GM19324 (cell line): ENCODE data around the gene PANX2.

Source experiments
- ATAC-seq: cut with Tn5 transposase; IDR thresholded peaks from one replicate; pipeline ENCODE4 v1.9.1; 2021; ENCODE audit warnings: mild to moderate bottlenecking, moderate library complexity; ENCODE audit not compliant: unreplicated experiment, low FRiP score

PANX2 gene

GRCh38 chr22:50209893-50210292, 39.4 kb downstream of the PANX2 start:
- ATAC-seq = no peak

- no peak for ATAC-seq
Observed at GRCh38 chr22:50210378-50211139, 40.0 kb downstream of the PANX2 start.

GRCh38 chr22:50211147-50211546, 40.6 kb downstream of the PANX2 start:
- no peak for ATAC-seq

- ATAC-seq = no peak
Observed at GRCh38 chr22:50213263-50213662, 42.7 kb downstream of the PANX2 start.

GRCh38 chr22:50215297-50216054, 44.9 kb downstream of the PANX2 start:
- ATAC-seq = no peak

- ATAC-seq = no peak
Observed at GRCh38 chr22:50216055-50216683, 45.6 kb downstream of the PANX2 start.

- ATAC-seq = no peak
Observed at GRCh38 chr22:50216684-50217520, 46.4 kb downstream of the PANX2 start.

GRCh38 chr22:50217543-50218152, 47.1 kb downstream of the PANX2 start:
- no peak for ATAC-seq

- ATAC-seq = no peak
Observed at GRCh38 chr22:50218153-50218995, 47.8 kb downstream of the PANX2 start.

- no peak for ATAC-seq
Observed at GRCh38 chr22:50218996-50219727, 48.6 kb downstream of the PANX2 start.

- no peak for ATAC-seq
Observed at GRCh38 chr22:50219800-50220602, 49.5 kb downstream of the PANX2 start.

GRCh38 chr22:50220603-50221409, 50.3 kb downstream of the PANX2 start:
- ATAC-seq = no peak

GRCh38 chr22:50221410-50222300, 51.1 kb downstream of the PANX2 start:
- no peak for ATAC-seq

- ATAC-seq = no peak
Observed at GRCh38 chr22:50222508-50222907, 52.0 kb downstream of the PANX2 start.

- no peak for ATAC-seq
Observed at GRCh38 chr22:50224071-50224470, 53.5 kb downstream of the PANX2 start.
